Endothelial cell (in vitro differentiated cells): ENCODE data around the gene FGF16. TPM values are rescaled to one million over a fixed set of nuclear protein-coding genes. Genes with fewer than 3 reads are reported as not detected.

Experiments used
- DNase-seq: peaks from one replicate; pipeline ENCODE4 v3.0.0; 2021; ENCODE audit warnings: low spot score
- H3K27ac Mint-ChIP-seq: one replicate; pipeline ENCODE4 v1.8.0; 2021; ENCODE audit warnings: mixed read lengths, inconsistent platforms; ENCODE audit not compliant: unreplicated experiment
- H3K27me3 Mint-ChIP-seq: one replicate; pipeline ENCODE4 v1.8.0; 2021; ENCODE audit warnings: mild to moderate bottlenecking, moderate library complexity, mixed read lengths, inconsistent platforms; ENCODE audit not compliant: unreplicated experiment
- H3K36me3 Mint-ChIP-seq: one replicate; pipeline ENCODE4 v1.8.0; 2021; ENCODE audit warnings: mild to moderate bottlenecking, low read depth, mixed read lengths, inconsistent platforms; ENCODE audit not compliant: unreplicated experiment
- H3K4me1 Mint-ChIP-seq: one replicate; pipeline ENCODE4 v1.8.0; 2021; ENCODE audit warnings: mild to moderate bottlenecking, mixed read lengths, inconsistent platforms; ENCODE audit not compliant: unreplicated experiment
- H3K4me3 Mint-ChIP-seq: one replicate; pipeline ENCODE4 v1.8.0; 2021; ENCODE audit warnings: mild to moderate bottlenecking, mixed read lengths, inconsistent platforms; ENCODE audit not compliant: unreplicated experiment
- H3K9me3 Mint-ChIP-seq: one replicate; pipeline ENCODE4 v1.8.0; 2021; ENCODE audit warnings: mixed read lengths, inconsistent platforms; ENCODE audit not compliant: unreplicated experiment
- CTCF ChIP-seq: fragments of 200-600 bp; sonication (generic); IDR thresholded peaks from one replicate; pipeline ENCODE4 v1.5.0; 2021; ENCODE audit warnings: antibody characterized with exemption; ENCODE audit not compliant: unreplicated experiment
- total RNA-seq: library from RNA; stranded (reverse); fragmentation: NEBNext Ultra II Directional; extraction: Animal tissue kit (Norgen Biotek cat#: 25700); gene quantifications from one replicate; pipeline ENCODE4 v1.2.1, GENCODE V29; 2021; ENCODE audit not compliant: unreplicated experiment

Gene FGF16
- total RNA-seq, 1 donor from 2014 or later = 2.1 TPM

- Mint-ChIP-seq H3K27me3 (no peaks in the 10 kb centered on the region), H3K4me1 (peaks cover 5% of the 10 kb centered on the region), H3K27ac (no peak overlapping the region), H3K9me3 (no peaks in the 10 kb centered on the region), H3K4me3 (no peak overlapping the region), H3K36me3 (no peaks in the 10 kb centered on the region)
- no peak for TF ChIP-seq CTCF
- DNase-seq = no peak
Observed at GRCh38 chrX:77415161-77415560, 32.0 kb upstream of the FGF16 start.

GRCh38 chrX:77415882-77416281 is 31.3 kb upstream of the FGF16 start:
- DNase-seq = no peak
- H3K36me3 Mint-ChIP-seq = no peaks in the 10 kb centered on the region
- no peak overlapping the region for H3K4me3 Mint-ChIP-seq
- H3K9me3 Mint-ChIP-seq = no peaks in the 10 kb centered on the region
- no peak for TF ChIP-seq CTCF
- peaks cover 2% of the 10 kb centered on the region for H3K27me3 Mint-ChIP-seq
- no peak overlapping the region for H3K27ac Mint-ChIP-seq
- H3K4me1 Mint-ChIP-seq = peaks cover 5% of the 10 kb centered on the region

- H3K36me3 Mint-ChIP-seq = no peaks in the 10 kb centered on the region
- DNase-seq = no peak
- peaks cover 6% of the 10 kb centered on the region for H3K27me3 Mint-ChIP-seq
- no peak overlapping the region for H3K4me3 Mint-ChIP-seq
- no peak overlapping the region for H3K27ac Mint-ChIP-seq
- no peaks in the 10 kb centered on the region for H3K9me3 Mint-ChIP-seq
- H3K4me1 Mint-ChIP-seq = peaks cover 7% of the 10 kb centered on the region
- no peak for TF ChIP-seq CTCF
Observed at GRCh38 chrX:77422891-77423648, 24.1 kb upstream of the FGF16 start.

GRCh38 chrX:77426811-77427210 is 20.4 kb upstream of the FGF16 start:
- Mint-ChIP-seq H3K27me3 (peaks cover 4% of the 10 kb centered on the region), H3K27ac (no peak overlapping the region), H3K4me1 (peaks cover 7% of the 10 kb centered on the region), H3K9me3 (no peaks in the 10 kb centered on the region), H3K4me3 (no peak overlapping the region), H3K36me3 (no peaks in the 10 kb centered on the region)
- DNase-seq = no peak
- no peak for TF ChIP-seq CTCF

- no peak overlapping the region for H3K4me3 Mint-ChIP-seq
- H3K9me3 Mint-ChIP-seq = no peaks in the 10 kb centered on the region
- peaks cover 2% of the 10 kb centered on the region for H3K4me1 Mint-ChIP-seq
- no peaks in the 10 kb centered on the region for H3K36me3 Mint-ChIP-seq
- no peak for TF ChIP-seq CTCF
- H3K27ac Mint-ChIP-seq = no peak overlapping the region
- H3K27me3 Mint-ChIP-seq = peaks cover 2% of the 10 kb centered on the region
- DNase-seq = no peak
Observed at GRCh38 chrX:77427611-77428010, 19.6 kb upstream of the FGF16 start.
